Nucleus accumbens (tissue), 56 donors: ENCODE data around the gene EHF.

ENCODE experiments used
- DNase-seq, 56 donors: peaks; one replicate each; lab custom pipeline; 2025; lab: John Stamatoyannopoulos, UW

EHF gene

GRCh38 chr11:34601085-34601444 lies 19.8 kb upstream of the EHF start:
- DNase-seq, result no peak

- DNase-seq, result no peak
Measured at GRCh38 chr11:34601609-34602008, 19.3 kb upstream of the EHF start.

GRCh38 chr11:34602245-34602644 lies 18.6 kb upstream of the EHF start:
- DNase-seq, result no peak

DNA sequence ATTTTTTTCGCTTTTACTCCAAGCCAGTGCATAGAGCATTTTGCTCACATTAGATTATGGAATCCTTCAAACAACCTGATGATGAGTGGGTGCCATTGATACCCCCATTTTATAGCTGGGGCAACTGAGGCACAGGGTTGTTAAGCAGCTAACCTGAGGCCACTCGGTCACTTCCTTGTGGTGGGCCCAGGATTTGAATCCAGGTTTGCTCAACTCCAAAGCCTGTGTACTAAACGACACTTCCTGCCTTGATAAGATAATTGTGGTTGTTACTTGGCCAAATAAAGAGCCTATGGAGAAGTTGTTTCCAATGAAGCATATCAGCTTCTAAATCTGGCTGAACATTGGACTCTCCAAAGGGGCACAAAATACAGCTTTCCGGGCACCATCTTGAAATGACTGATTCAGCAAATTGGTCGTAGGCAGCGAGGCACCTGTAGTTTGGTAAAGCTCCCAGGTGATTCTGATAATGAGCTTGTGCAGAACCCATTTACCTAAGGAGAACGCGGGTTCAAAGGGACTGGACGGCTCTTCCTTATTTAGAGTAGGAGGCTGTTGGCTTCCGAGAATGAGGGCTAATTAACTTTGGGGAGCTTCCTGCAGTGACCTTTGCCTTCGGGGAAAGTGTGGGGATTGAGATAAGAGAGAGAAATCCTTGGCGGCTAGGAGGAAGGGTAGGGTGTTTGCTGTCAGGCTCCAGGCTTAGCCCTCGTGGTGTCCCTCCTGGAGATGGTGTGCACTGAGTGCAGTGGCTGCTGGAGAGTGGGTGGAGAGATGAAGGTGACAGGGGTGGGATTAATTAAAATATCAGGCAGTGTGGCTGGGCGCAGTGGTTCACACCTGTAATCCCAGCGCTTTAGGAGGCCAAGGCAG lies 17.5 kb upstream of the EHF start:
- DNase-seq, result no peak

DNA sequence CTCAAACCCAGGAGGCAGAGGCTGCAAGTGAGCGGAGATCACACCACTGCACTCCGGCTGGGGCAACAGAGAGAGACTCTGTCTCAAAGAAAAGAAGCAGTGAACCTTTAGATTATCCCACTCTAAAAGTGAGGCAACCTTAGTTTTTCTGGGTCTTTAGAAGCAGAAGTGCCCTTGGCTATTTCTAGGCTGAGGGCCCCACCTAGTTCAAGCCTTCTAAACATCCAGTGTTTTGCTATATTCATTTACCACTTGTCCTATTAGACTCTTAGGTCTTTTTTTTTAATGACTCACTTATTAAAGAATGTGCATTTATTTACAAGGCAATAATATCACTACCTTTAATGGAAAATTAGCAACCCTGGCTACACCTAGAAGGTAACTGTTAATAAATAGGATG lies 16.7 kb upstream of the EHF start:
- DNase-seq, result no peak

DNA sequence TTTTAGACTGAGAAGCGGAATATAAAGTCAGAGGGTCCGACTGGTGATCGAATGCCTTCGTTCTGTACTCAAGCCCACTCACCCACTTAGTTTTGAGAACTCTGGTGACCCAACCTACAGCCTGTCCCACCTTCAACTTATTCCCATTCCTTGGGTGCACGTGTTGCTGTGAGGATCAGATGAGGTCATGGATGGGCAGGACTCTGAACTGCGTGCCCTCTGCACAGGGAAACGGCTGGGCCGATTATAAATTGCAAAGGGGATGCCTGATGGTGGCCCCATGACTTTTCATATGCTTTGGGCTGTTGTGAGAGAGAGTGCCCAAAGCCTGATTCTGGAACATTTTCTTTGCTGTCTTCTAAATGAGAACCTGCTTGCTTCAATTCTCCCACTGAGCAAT lies 16.0 kb upstream of the EHF start:
- no peak for DNase-seq

GRCh38 chr11:34605481-34606325 lies 15.2 kb upstream of the EHF start:
- DNase-seq, result no peak

- DNase-seq, result no peak
Measured at GRCh38 chr11:34606326-34607120, 14.4 kb upstream of the EHF start.

DNA sequence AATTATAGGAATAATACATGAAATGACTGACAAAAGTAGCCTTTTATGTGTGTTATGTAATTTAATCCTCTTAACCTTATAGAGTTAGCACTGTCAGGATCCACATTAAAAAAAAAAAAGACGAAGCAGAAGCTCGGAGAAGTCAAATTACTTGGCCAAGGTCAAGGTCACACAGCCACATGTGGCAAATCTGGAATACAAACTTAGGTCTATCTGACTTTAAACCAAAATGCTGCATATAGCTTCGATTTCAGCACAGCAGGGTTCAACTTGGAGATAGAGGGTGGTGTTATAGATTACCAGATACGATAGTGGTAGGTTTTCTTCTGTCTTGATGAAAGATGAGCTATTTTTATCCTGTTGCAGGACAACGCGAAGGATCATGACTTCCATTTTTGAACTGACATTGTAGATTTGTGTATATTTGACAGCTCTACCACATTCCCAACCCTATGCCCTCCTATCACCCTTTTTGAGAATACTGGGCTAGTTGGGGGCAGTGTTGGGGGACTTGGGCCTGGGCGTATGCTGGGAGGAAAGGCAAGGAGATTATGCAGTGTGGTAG lies 11.6 kb upstream of the EHF start:
- DNase-seq, result no peak

DNA sequence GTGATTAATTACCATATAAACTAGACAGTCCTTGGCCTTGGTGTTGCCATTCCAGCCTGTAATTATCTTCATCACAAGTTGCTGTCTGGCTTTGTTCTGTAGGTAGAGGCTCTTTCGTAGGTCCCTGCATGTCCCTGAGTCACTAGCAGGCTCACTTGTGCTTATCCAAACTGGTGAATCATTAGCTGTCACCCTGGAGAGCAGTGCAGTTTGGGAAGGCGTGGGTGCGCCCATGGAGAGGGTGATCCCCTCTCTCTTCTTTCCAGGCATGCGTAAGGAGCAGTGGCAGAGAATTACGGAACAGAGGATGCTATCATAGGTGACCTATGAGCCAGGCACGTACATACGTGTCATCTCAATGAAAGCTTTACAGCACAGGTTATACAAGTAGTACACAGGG lies 11.0 kb upstream of the EHF start:
- peak in 18 of 56 donors; percentile 5 to 67 (median 33) for DNase-seq

DNA sequence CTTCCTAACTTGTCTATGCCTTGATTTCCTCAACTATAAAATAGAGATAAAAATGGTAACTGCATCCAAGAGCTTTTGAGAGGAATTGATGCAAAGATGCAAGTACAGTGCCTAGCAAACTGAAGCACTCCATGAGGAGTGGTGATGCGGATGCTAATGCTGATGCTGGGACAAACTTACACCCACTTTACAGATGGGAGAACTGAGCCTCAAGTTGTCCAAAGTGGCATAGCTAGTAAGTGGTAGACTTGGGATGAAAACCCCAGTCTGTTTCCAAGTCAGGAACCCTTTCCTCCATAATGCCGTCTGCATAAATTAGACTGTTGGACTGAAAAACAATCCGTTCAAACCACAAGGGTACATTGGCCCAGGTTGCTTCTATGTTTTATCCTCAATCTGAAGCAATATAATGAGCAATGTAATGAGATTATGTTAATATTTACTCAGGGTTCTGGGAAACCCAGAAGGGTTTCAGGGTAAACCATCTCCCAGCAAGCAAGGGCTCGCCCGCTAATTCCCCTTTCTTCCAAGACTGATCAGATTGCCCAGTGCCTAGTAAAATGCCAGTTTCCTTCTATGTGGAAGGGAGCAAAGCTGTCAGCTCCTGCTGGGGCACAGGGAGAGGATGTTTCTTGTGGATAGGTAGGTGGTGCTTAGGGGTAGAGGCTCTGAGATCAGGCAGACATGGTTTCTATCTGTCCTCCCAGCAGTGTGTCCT lies 10.4 kb upstream of the EHF start:
- no peak for DNase-seq

GRCh38 chr11:34613015-34613414 lies 7.9 kb upstream of the EHF start:
- no peak for DNase-seq

DNA sequence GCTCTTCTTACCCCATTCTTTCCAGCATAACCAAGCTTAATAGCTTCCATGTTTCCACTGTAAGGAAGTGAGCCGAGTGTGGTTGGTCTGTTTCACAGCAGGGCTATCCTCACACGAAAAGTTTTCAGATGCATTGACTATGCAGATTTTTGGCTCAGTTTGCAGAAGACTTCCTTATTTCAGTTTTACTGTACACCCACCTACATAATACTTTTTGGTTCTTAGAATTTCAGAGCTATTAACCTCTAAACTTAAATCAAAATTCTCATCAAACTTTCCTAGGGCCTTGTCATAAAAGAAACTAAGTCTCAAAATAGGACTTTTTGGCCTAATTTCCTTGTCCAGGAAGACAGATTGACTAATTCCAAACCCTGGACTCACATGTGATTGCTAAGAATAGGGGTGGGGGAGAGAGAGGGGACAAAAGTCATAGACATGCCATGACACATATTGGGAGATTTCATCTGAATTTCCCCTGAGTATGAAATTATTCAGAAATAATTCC lies 7.3 kb upstream of the EHF start:
- DNase-seq, result no peak

DNA sequence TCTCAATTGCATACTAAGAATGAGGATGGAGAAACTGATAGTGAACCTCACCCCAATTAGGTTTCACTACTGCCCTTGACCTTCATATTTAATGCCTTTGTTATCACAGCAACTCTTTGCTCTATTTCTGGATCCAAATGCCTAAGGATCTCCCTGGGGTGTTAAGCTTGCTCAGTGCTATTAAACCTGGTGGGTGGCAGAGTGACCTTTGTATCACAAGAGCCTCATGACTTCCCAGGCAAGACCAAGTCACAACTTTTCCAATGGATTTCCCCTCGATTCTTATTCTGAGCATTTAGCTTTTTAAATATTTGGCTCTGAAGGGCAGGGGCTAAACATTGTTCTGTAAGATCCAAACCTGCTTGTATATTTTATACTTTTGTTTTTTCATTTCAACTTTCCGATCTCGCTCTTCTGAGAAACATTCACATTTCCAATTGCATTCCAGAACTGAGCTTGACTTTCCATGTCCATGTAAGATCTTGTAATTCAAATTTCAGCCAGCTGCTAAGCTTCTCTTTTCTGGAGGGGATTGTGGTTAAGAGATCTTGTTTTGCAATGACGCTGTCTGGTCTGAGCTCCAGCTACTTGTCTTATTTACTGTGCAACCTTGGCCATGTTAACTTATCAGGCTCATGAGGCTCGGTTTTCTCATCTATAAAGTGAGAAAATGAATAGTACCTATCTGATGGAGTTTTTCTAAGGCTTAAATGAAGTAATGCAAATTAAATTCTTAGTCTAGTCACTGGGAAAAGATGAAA lies 6.4 kb upstream of the EHF start:
- no peak for DNase-seq

- DNase-seq, result no peak
Measured at GRCh38 chr11:34616086-34616485, 4.8 kb upstream of the EHF start.

DNA sequence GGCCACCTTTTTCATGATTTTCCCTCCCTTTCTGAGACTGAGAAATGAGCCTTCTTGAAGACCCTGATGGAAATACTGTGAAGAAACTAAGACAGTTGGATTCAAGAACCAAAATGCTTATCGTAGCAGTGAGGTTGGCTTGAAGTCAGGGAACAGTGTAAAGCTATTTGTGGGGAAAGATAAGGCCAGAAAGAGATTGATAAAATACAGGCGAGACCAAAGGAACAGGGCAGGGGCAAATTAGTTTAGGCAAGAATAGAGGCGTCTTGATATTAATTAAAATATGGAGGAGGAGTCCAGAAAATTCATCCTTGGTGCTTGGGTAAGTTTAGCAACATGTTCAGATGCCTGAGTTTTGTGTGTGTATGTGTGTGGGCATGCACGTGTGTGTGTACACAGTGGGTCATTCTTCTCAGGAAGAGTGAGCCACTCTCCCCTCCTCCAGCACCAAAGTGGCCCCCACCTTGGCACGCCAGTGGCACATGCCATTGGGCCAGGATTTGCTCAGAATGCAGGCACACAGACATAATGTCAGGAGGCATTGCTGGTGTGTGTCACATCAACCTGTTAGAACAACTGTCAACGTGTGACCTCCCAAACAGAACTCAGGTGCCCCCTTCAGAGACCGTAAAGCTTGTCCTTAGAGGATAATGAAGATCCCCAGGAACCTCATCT lies 3.9 kb upstream of the EHF start:
- no peak for DNase-seq

GRCh38 chr11:34618406-34618805 lies 2.5 kb upstream of the EHF start:
- no peak for DNase-seq

GRCh38 chr11:34619062-34619516 lies 1.8 kb upstream of the EHF start:
- DNase-seq, result no peak
